Measurements from ENCODE around the gene ORC6.

ORC6 gene

DNA sequence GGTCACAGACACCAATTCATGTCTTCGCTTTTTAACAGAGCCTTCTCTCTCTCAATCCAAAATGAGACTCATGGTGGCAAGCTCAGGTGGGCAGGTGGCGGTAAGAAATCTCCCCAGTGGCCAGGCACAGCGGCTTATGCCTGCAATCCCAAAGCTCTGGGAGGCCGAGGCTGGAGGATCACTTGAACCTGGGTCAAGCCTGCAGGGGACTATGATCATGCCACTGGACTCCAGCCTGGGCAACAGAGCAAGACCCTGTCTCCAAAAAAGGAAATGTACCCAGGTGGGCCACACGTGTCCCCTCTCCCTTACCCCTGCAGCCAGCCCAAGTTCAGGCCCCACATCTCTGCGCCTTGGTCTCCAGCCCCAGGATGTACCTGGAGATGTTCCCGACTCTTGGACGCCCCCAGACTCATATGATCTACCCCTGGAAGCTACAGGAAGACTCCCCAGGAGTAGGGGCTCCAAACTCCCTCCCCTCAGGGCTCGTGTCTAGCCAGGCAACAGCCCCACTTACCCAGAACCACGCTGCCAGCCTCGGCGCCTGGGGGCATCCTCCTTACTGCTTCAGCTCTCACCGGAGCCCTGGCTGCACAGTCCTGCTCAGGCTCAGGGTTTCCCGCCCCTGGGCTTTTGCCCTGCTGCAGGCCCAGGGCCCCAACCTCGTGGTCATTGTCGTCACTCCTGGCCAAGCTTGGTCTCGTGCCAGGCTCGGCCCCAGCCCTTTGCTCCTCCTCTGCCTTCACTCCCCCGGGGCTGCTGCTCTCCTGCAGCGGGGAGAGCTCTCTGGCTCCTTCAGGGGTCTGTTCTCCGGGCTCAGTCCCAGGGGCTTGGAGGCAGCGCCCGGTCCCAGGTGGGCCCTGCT is 42.5 kb downstream of the ORC6 start:
- DNase-seq (ENCODE audit: low spot score): no peak

DNA sequence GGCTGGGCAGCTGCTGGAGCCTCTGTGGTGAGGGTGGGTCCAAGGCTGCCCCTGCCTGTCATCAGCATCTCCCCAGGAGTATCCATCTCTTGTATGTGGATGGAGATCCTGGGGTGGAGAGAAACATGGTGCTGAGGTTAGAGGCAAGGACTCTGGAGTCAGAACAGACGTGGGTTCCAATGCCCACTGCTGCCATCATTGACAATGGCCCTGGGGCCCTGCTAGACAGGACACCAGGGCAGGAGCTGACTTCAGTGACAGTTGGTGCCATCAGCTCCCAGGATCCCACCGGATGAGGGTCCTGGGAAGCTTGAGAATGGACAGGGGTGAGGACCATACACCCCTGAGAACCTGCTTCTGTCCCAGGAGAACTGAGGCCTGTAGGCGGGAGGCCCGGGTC is 43.1 kb downstream of the ORC6 start:
- no peak for DNase-seq (ENCODE audit: low spot score)

DNA sequence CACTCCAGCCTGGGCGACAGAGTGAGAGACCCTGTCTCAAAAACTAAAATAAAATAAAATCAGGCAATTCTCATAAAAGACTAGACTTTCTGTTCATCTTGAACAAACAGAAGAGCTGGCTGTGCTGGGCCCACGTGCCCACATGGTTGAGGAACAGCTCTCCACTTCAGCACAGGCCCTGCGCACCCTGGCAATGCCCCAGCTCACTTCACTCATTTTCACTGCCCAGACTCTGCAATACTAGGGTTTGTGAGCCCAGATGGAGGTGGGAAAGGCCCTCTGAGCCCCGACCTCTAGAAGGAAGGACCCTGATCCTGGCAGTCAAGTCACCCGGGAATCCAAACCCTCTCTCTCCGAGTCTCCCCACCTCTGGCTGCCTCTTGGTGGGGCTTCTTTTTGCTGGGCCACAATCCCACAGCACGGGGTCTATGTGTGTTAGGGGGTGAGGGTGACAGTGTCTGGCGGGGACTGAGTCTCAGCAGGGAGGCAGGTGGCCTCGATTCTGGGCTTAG is 43.9 kb downstream of the ORC6 start:
- DNase-seq (ENCODE audit: low spot score): no peak

DNA sequence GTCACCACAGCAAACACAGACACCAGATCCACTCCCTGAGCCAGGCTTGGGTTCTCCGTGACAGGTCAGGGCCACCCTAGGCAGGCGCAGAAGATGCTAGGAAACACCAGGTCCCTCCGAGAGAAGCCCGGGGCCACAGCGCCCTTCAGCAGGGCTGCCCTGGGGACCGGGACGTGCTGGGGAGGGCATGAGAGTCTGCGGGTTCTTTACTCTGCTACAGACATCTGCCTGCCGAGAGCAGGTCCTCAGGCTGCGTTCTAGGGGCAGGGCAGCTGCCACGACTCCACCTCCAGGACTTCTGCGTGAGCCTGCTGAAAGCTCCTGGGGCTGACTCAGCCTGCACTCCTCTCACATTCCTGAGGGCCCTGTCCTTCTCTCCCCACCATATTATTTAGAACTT is 47.2 kb downstream of the ORC6 start:
- DNase-seq (ENCODE audit: low spot score): no peak

DNA sequence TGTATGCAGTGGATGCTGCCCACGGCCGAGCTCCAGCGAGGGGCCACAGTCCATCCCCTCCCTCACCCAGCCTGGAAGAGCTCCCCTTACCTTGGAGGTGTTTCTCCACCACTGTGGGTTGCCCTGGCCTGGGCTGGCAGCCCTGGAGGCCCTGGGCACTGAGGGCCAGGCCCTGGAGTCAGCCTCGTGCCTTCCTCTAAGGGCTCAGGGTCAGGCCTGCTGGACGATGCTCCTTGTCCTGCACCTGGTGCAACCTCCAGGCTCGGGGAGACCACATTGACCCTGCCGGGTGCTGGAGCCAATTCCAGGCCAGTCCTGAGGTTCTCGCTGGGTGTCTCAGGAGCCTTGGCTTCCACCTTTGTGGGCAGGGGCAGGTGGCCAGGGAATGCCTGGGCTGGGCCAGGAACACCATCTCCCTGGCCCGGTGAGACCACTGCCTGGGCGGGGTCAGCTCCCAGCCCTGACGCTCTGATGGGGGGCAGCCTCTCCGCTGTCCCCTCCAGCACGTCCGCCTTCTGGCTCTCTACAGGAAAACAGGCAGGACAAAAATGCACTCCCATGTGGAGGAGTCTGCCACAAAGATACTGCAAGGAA is 48.3 kb downstream of the ORC6 start:
- DNase-seq (ENCODE audit: low spot score): no peak

DNA sequence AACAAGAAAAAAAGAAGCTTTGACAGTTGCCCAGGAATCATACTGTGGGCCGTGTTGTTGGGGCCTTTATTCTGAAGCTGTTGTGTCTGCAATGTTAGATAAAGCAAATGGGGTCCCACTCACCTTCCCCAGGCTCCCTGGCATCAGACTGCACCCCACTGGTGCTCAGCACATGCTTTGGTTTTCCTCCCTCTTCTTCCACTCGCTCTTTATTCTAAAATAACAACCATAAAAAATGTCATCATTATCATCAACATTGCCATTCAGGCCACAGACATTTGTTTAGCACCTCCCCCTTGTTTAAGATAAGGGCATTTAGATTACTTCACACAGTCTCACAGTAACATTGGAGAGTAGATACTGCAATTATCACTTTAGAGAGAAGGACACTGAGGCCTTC is 50.5 kb downstream of the ORC6 start:
- no peak for DNase-seq (ENCODE audit: low spot score)

DNA sequence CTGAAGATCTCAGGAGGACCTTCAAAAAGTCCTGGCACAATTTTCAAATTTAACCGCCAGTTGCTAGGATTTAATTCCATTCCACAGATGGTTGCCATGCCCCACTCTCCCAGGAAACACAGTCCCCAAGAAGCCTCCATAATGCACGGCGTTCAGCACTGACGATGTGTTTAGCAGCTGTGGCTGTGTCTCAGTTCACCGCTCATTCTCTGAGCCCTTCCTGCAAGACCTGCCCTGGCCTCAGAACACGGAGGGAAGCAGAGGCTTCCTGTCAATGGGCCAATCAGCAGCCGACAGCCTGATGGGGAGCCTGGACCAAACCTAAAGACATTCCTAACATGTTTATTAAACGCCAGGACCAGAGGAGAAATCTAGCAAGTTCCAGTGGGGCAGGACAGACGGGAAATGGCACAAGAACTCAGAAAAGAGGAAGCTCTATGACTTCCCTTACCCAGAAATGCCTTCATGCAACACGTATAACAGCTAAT is 53.8 kb downstream of the ORC6 start:
- no peak for DNase-seq (ENCODE audit: low spot score)

DNA sequence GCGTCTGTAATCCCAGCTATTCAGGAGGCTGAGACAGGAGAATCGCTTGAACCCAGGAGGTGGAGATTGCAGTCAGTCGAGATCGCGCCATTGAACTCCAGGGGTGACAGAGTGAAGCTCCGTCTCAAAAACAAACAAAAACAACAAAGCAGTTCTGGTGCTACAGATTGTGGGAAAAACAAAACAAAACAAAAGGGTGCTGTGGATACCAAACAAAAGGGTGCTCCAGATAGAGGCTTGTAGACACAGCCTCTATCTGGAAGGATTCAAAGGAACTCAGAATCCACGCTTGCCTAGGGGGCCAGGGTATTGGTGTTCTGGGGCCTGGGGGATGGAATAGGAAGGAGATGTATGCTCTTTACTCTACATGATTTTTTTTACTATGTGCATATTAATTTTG is 56.2 kb downstream of the ORC6 start:
- no peak for DNase-seq (ENCODE audit: low spot score)

DNA sequence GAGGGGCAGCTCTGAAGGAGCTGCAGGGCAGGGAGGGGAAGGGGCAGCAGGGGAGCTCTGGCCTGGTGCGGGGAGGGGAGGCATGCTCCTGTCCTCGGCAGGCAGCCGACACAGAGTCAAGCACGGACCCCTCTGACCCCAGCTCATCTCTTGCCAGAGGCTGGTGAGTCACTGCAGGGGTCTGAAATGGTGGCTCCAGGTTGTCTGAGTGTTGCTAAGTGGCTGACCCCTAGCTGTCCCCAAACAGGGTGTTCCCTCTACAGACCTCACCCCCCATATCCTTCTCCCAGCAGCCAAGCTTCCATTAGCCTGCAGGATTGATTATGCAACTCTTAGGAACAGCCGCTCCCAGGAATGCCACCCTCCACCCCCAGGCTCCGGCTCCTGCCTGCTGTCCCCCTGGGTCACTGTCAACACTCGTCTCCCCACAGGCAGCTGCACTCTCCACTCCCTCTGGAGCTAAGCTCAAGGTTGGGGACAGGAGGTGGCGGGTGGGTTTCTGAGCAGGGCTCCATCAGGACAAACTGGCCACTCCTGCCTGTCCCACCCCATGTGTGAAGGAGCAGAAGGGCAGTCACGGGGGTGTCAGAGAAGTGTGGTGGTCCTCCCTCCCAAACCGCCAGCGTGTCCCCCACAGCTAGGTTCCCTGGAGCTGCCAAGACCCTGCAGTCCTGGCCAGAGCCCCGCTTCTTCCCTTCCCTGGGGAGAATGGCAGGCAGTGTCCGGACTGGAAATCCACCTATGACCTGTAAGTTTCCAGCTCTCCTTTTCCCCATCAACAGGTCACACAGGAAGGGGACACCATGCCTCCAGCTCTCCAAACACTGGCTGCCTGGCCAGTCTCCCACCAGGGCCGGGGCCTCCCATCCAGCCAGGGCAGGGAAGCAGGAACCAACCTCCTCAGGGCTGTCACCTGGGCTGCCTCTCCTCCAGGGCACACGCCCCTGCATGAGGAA is 57.6 kb downstream of the ORC6 start:
- no peak for DNase-seq (ENCODE audit: low spot score)
